HCT116 (cell line): ENCODE data around the gene PTPRJ. TPM values are rescaled to one million over a fixed set of nuclear protein-coding genes. Genes with fewer than 3 reads are reported as not detected.

Experiments
- ATAC-seq: fragments of 200-7000 bp; cut with Tn5 transposase; 2 replicates; pipeline ENCODE4 v1.9.1; 2020; ENCODE audit warnings: mild to moderate bottlenecking, moderate library complexity
- BruUV-seq: library from RNA; stranded (reverse); fragments of 400-500 nt; replicated peaks from 2 replicates; lab custom pipeline; 2021; lab: Mats Ljungman, UMichigan
- CTCF ChIA-PET: fragments of 300-600 bp; sonication (Branson Sonifier 250); formaldehyde crosslinking; loops from one replicate; lab custom pipeline; 2021; ENCODE audit warnings: antibody characterized with exemption; lab: Charles Lee
- POLR2A ChIA-PET: fragments of 300-600, 350-600 bp; sonication (Branson Sonifier 250); formaldehyde crosslinking; loops from one replicate; lab custom pipeline; 2021; ENCODE audit warnings: antibody characterized with exemption; lab: Charles Lee
- RAD21 ChIA-PET, 2 experiments: fragments of 300-600 bp; sonication (Branson Sonifier 250); formaldehyde crosslinking; loops; one replicate each; lab custom pipeline; 2023; ENCODE audit warnings: low total read pairs in 2 of 2; ENCODE audit not compliant: uncharacterized antibody in 2 of 2, unreplicated experiment in 2 of 2, low non-redundant PET in 1 of 2; lab: Charles Lee
- DNase-seq: peaks from one replicate; pipeline ENCODE4 v3.0.0-alpha.2; 2010; ENCODE audit warnings: low read depth, low spot score
- H2AFZ ChIP-seq: fragments of 200-600 bp; shearing (Covaris generic), sonication (generic); 2 replicates; pipeline ENCODE4 v1.6.1; 2017; ENCODE audit warnings: low read depth, mixed run types, mixed read lengths, antibody characterized with exemption, low read length; ENCODE audit not compliant: poor library complexity, severe bottlenecking
- H3K27ac ChIP-seq: 2 replicates; pipeline ENCODE4 v1.5.1; 2012; ENCODE audit warnings: low read depth, low read length
- H3K27me3 ChIP-seq: fragments of 200-600 bp; sonication (generic); 2 replicates; pipeline ENCODE4 v1.6.1; 2016; ENCODE audit warnings: mixed run types, low read length, mixed read lengths; ENCODE audit not compliant: insufficient read depth
- H3K36me3 ChIP-seq, 2 experiments: fragments of 200-500 bp in 1 of 2; fragments of 200-600 bp in 1 of 2; sonication (Bioruptor generic) in 1 of 2; sonication (generic) in 1 of 2; 2 replicates each; pipeline versions ENCODE4 v1.5.1 to v1.6.1; 2014 to 2016; ENCODE audit warnings: low read length in 2 of 2, inconsistent platforms in 1 of 2, mixed read lengths in 1 of 2, mixed run types in 1 of 2; ENCODE audit not compliant: insufficient read depth in 2 of 2, control insufficient read depth in 1 of 2
- H3K4me1 ChIP-seq, 2 experiments: fragments of 200-600 bp in 1 of 2; sonication (generic) in 1 of 2; 2 replicates each; pipeline versions ENCODE4 v1.5.1 to v1.6.1; 2012 to 2017; ENCODE audit warnings: low read length in 2 of 2, inconsistent platforms in 1 of 2, mild to moderate bottlenecking in 1 of 2, mixed read lengths in 1 of 2, mixed run types in 1 of 2, moderate library complexity in 1 of 2; ENCODE audit not compliant: insufficient read depth in 2 of 2, control insufficient read depth in 1 of 2
- H3K4me2 ChIP-seq: fragments of 200-600 bp; sonication (generic); 2 replicates; pipeline ENCODE4 v1.6.1; 2017; ENCODE audit warnings: mixed run types, low read length, mixed read lengths
- H3K4me3 ChIP-seq, 2 experiments: fragments of 200-600 bp in 1 of 2; sonication (generic) in 1 of 2; replicated peaks in 1 of 2; 2 replicates each; pipeline ENCODE4 v1.5.1; 2011 to 2016; ENCODE audit warnings: low read length in 2 of 2, control low read depth in 1 of 2, low read depth in 1 of 2, mild to moderate bottlenecking in 1 of 2, mixed read lengths in 1 of 2, mixed run types in 1 of 2
- H3K79me2 ChIP-seq: fragments of 200-600 bp; sonication (generic); 2 replicates; pipeline ENCODE4 v1.6.1; 2017; ENCODE audit warnings: mild to moderate bottlenecking, mixed run types, low read length, moderate library complexity, mixed read lengths; ENCODE audit not compliant: insufficient read depth
- H3K9ac ChIP-seq: fragments of 200-600 bp; sonication (generic); 2 replicates; pipeline ENCODE4 v1.6.1; 2016; ENCODE audit warnings: low read length, mixed read lengths
- H3K9me2 ChIP-seq: fragments of 200-600 bp; sonication (generic), shearing (Covaris generic); 2 replicates; pipeline ENCODE4 v1.6.1; 2017; ENCODE audit warnings: mixed run types, mild to moderate bottlenecking, moderate library complexity; ENCODE audit not compliant: insufficient read depth
- H3K9me3 ChIP-seq, 2 experiments: fragments of 200-500 bp in 1 of 2; fragments of 200-600 bp in 1 of 2; sonication (Bioruptor generic) in 1 of 2; sonication (generic) in 1 of 2; 2 replicates each; pipeline ENCODE4 v1.6.1; 2014 to 2017; ENCODE audit warnings: low read length in 2 of 2, mixed read lengths in 2 of 2, inconsistent platforms in 1 of 2, low read depth in 1 of 2, mild to moderate bottlenecking in 1 of 2, mixed run types in 1 of 2, moderate library complexity in 1 of 2; ENCODE audit not compliant: control insufficient read depth in 1 of 2, insufficient read depth in 1 of 2
- H4K20me1 ChIP-seq: fragments of 200-600 bp; sonication (generic), shearing (Covaris generic); 2 replicates; pipeline ENCODE4 v1.6.1; 2017; ENCODE audit warnings: mixed run types, mild to moderate bottlenecking, moderate library complexity; ENCODE audit not compliant: insufficient read depth
- CEBPB ChIP-seq: IDR thresholded peaks from 2 replicates; pipeline ENCODE4 v1.6.1; 2012; ENCODE audit warnings: low read depth
- ELF1 ChIP-seq: IDR thresholded peaks from 2 replicates; pipeline ENCODE4 v1.6.1; 2012; ENCODE audit warnings: low read depth, borderline replicate concordance
- JUND ChIP-seq: IDR thresholded peaks from 2 replicates; pipeline ENCODE4 v1.6.1; 2012
- POLR2AphosphoS5 ChIP-seq: IDR thresholded peaks from 2 replicates; pipeline ENCODE4 v1.6.1; 2011; ENCODE audit warnings: mild to moderate bottlenecking, low read depth, low read length, moderate library complexity
- SIN3A ChIP-seq: IDR thresholded peaks from 2 replicates; pipeline ENCODE4 v1.6.1; 2012; ENCODE audit warnings: low read depth
- intact Hi-C: fragments of 100-400 bp; cut with micrococcal nuclease; formaldehyde crosslinking; loops from 2 replicates; pipeline ENCODE4 v1.10.0; 2022
- total RNA-seq: library from RNA; stranded (reverse); gene quantifications from one replicate; pipeline ENCODE4 v1.2.1, GENCODE V29; 2021; ENCODE audit not compliant: unreplicated experiment
- TF ChIP-seq, protein P1 (sequence below): IDR thresholded peaks from 2 replicates; pipeline ENCODE4 v1.6.1; 2012
- TF ChIP-seq, protein P2 (sequence below), 3 experiments: fragments of 200-600 bp in 1 of 3; sonication (generic) in 1 of 3; IDR thresholded peaks in 2 of 3; conservative IDR thresholded peaks in 1 of 3; 2 replicates each; pipeline ENCODE4 v1.5.1; 2012 to 2017; ENCODE audit warnings: low read depth in 2 of 3, low read length in 2 of 3, antibody characterized with exemption in 1 of 3, borderline replicate concordance in 1 of 3, control low read depth in 1 of 3, mild to moderate bottlenecking in 1 of 3, mixed read lengths in 1 of 3, mixed run types in 1 of 3, moderate library complexity in 1 of 3; ENCODE audit not compliant: insufficient read depth in 1 of 3

PTPRJ gene
- total RNA-seq, 1 experiment from 2014 or later = 19.1 TPM

GRCh38 chr11:48105096-48105990, 125.0 kb downstream of the PTPRJ start:
- Histone ChIP-seq H3K9me2 (no peaks in the 10 kb centered on the region), H3K36me3 (no peaks in the 10 kb centered on the region), H3K27me3 (no peaks in the 10 kb centered on the region), H4K20me1 (no peaks in the 10 kb centered on the region), H3K9ac (no peak overlapping the region), H2AFZ (no peak overlapping the region), H3K79me2 (no peaks in the 10 kb centered on the region), H3K4me1 (peaks cover 20 to 34% of the 10 kb centered on the region in 2 experiments; a peak in 3 of 4 replicates), H3K4me3 (no peak overlapping the region), H3K9me3 (no peaks in the 10 kb centered on the region), H3K4me2 (no peak overlapping the region), H3K27ac (no peak overlapping the region)
- DNase-seq = no peak
- no TSS peak for BruUV-seq
- intact Hi-C loops = no loop called here
- RAD21 ChIA-PET = no interaction called here
- CTCF ChIA-PET = interaction anchor here (1.2 to 1.3 kb wide), 2 partner anchors 9 to 173 kb away, joined by 3 read pairs; no protein-coding TSS in a partner anchor
- POLR2A ChIA-PET = no interaction called here
- ATAC-seq = no peak
- no peak for TF ChIP-seq SIN3A
- TF ChIP-seq, protein P1, sequence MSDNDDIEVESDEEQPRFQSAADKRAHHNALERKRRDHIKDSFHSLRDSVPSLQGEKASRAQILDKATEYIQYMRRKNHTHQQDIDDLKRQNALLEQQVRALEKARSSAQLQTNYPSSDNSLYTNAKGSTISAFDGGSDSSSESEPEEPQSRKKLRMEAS = no peak
- TF ChIP-seq, protein P2, sequence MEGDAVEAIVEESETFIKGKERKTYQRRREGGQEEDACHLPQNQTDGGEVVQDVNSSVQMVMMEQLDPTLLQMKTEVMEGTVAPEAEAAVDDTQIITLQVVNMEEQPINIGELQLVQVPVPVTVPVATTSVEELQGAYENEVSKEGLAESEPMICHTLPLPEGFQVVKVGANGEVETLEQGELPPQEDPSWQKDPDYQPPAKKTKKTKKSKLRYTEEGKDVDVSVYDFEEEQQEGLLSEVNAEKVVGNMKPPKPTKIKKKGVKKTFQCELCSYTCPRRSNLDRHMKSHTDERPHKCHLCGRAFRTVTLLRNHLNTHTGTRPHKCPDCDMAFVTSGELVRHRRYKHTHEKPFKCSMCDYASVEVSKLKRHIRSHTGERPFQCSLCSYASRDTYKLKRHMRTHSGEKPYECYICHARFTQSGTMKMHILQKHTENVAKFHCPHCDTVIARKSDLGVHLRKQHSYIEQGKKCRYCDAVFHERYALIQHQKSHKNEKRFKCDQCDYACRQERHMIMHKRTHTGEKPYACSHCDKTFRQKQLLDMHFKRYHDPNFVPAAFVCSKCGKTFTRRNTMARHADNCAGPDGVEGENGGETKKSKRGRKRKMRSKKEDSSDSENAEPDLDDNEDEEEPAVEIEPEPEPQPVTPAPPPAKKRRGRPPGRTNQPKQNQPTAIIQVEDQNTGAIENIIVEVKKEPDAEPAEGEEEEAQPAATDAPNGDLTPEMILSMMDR (IDR thresholded peaks at IDR 0.05 in 2 of 3, conservative IDR thresholded peaks at IDR 0.05 in 1 of 3; ENCODE audit: borderline replicate concordance in 1 of 3, insufficient read depth in 1 of 3, low read depth in 2 of 3, low read length in 2 of 3) = 0 out of 6 replicates have a peak, but pooled peaks of 1 of the 3 experiments have one; percentile 1
- TF ChIP-seq ELF1 = no peak
- no peak for TF ChIP-seq JUND
- TF ChIP-seq CEBPB = no peak
- no peak for TF ChIP-seq POLR2AphosphoS5
